ENCODE results near the gene IFT122.
"Not testable (repeated sequence)": the region's sequence is repeated elsewhere in the genome, so short reads cannot be mapped to it uniquely, and the experiment has no call there.

Gene IFT122

DNA sequence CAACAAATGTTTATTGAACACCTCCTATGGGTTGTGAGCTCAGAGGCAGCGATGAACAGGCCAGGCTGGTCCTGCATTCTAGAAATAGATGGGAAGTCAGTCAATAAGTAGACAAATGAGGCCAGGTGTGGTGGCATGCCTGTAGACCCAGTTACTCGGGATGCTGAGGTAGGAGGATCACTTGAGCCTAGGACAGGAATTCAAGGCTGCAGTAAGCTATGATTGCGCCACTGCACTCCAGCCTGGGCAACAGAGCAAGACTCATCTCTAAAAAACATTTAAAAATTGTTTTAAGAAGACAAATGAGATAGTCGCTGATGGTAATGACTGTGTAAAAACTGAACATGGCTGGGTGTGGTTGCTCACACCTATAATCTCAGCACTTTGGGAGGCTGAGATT is 84.1 kb downstream of the IFT122 start:
- no peak for DNase-seq

DNA sequence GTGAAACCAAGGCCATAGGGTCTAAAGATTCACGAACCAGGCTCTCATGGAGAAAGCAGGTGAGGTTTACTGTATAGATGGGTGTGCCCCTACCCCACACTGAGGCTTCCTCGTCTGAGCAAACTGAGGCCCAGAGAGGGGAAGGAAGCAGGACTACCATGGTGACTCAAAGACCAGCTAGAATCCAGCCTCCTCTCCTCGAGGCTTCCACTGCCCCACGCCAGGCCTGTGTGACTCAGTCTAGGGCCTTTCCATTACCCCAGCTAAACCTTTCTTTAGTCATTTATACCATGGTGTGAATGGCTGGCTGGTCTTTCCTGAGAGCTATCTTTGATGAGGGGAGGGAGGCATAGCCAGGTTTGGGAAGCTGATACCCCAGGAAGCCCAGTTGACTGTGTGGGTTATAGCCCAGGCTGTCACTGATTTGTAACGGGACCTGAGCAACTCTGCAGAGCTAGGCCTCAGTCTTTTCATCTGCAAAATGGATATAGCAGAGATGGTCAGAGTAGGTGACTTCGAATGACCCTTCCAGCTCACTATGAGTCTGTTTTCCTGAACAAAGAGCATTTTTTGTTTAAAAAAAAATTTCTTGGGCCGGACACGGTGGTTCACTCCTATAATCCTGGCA is 85.4 kb downstream of the IFT122 start:
- no peak for DNase-seq

DNA sequence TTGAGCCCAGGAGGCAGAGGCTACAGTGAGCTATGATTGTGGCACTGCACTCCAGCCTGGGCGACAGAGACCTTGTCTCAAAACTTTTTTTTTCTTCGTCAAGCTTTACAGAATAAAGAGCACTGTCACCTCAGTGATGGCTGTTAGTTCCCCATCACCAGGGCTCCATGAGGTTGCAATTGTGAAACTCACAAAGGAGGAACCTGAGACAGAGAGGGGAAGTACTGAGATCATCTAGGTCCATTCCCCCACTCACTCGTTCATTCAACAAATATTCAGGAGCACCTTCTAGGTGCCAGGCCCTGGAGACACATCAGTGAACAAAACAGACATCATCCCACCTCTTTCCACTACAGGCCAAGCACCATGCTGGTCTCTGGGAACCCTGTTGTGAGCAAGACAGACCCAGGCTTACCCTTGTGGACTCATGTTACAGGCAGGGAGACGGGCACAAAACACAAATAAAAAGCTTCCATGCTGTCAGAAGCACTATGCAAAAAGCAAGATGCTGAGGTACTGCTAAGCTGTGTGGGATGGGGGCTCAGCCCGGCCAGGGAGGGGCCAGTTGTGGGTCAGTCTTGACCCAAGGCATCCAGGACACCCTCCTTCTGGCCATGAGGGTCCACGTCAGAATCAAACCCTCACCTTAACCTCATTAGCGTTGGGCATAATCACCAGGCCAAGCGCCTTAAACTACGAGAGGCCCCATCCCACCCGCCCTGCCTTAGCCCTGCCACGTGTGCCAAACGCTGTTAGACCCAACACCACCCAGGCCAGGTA is 86.3 kb downstream of the IFT122 start:
- no peak for DNase-seq

DNA sequence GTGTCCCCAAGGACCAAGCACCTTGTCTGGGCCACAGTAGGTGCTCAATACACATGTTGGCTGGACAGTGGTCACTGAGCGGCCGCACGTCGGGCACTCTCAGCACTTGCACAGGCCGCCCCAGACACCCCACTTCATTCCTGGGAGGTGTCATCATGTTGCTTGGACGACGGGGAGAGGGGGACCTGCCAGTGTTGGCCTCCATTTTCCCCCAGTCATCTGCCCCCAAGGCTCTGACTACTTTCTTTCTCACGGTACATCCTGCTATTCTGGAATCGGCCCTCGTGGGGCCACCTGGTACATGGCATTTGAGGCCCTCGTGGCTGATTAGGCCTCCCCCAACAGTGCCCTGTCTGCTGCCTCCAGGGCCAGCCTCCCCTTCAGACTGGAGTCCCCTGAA is 87.2 kb downstream of the IFT122 start:
- DNase-seq, result no peak

DNA sequence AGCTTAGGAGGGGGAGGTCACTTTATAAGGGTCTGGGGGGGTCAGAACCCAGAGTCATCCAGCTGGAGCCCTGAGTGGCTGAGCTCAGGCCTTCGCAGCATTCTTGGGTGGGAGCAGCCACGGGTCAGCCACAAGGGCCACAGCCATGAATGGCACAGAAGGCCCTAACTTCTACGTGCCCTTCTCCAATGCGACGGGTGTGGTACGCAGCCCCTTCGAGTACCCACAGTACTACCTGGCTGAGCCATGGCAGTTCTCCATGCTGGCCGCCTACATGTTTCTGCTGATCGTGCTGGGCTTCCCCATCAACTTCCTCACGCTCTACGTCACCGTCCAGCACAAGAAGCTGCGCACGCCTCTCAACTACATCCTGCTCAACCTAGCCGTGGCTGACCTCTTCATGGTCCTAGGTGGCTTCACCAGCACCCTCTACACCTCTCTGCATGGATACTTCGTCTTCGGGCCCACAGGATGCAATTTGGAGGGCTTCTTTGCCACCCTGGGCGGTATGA is 88.6 kb downstream of the IFT122 start, which contains the start of gene RHO:
Gene RHO (plus strand): TSS at position 51 of the 512 bp plus-strand sequence. CDS start 95 bp downstream, at position 146.
- no peak for DNase-seq

DNA sequence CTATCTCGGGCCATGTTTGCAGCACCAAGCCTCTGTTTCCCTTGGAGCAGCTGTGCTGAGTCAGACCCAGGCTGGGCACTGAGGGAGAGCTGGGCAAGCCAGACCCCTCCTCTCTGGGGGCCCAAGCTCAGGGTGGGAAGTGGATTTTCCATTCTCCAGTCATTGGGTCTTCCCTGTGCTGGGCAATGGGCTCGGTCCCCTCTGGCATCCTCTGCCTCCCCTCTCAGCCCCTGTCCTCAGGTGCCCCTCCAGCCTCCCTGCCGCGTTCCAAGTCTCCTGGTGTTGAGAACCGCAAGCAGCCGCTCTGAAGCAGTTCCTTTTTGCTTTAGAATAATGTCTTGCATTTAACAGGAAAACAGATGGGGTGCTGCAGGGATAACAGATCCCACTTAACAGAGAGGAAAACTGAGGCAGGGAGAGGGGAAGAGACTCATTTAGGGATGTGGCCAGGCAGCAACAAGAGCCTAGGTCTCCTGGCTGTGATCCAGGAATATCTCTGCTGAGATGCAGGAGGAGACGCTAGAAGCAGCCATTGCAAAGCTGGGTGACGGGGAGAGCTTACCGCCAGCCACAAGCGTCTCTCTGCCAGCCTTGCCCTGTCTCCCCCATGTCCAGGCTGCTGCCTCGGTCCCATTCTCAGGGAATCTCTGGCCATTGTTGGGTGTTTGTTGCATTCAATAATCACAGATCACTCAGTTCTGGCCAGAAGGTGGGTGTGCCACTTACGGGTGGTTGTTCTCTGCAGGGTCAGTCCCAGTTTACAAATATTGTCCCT is 89.6 kb downstream of the IFT122 start:
- no peak for DNase-seq

DNA sequence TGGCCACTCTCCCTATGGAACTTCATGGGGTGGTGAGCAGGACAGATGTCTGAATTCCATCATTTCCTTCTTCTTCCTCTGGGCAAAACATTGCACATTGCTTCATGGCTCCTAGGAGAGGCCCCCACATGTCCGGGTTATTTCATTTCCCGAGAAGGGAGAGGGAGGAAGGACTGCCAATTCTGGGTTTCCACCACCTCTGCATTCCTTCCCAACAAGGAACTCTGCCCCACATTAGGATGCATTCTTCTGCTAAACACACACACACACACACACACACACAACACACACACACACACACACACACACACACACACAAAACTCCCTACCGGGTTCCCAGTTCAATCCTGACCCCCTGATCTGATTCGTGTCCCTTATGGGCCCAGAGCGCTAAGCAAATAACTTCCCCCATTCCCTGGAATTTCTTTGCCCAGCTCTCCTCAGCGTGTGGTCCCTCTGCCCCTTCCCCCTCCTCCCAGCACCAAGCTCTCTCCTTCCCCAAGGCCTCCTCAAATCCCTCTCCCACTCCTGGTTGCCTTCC is 90.3 kb downstream of the IFT122 start:
- no peak for DNase-seq

DNA sequence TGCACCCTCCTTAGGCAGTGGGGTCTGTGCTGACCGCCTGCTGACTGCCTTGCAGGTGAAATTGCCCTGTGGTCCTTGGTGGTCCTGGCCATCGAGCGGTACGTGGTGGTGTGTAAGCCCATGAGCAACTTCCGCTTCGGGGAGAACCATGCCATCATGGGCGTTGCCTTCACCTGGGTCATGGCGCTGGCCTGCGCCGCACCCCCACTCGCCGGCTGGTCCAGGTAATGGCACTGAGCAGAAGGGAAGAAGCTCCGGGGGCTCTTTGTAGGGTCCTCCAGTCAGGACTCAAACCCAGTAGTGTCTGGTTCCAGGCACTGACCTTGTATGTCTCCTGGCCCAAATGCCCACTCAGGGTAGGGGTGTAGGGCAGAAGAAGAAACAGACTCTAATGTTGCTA is 90.8 kb downstream of the IFT122 start:
- no peak for DNase-seq

DNA sequence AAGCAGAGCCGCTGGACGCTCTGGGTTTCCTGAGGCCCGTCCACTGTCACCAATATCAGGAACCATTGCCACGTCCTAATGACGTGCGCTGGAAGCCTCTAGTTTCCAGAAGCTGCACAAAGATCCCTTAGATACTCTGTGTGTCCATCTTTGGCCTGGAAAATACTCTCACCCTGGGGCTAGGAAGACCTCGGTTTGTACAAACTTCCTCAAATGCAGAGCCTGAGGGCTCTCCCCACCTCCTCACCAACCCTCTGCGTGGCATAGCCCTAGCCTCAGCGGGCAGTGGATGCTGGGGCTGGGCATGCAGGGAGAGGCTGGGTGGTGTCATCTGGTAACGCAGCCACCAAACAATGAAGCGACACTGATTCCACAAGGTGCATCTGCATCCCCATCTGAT is 91.7 kb downstream of the IFT122 start:
- DNase-seq, result no peak

DNA sequence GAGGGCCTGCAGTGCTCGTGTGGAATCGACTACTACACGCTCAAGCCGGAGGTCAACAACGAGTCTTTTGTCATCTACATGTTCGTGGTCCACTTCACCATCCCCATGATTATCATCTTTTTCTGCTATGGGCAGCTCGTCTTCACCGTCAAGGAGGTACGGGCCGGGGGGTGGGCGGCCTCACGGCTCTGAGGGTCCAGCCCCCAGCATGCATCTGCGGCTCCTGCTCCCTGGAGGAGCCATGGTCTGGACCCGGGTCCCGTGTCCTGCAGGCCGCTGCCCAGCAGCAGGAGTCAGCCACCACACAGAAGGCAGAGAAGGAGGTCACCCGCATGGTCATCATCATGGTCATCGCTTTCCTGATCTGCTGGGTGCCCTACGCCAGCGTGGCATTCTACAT is 92.2 kb downstream of the IFT122 start:
- no peak for DNase-seq

DNA sequence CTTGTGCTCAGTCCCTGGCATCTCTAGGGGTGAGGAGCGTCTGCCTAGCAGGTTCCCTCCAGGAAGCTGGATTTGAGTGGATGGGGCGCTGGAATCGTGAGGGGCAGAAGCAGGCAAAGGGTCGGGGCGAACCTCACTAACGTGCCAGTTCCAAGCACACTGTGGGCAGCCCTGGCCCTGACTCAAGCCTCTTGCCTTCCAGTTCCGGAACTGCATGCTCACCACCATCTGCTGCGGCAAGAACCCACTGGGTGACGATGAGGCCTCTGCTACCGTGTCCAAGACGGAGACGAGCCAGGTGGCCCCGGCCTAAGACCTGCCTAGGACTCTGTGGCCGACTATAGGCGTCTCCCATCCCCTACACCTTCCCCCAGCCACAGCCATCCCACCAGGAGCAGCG is 93.4 kb downstream of the IFT122 start:
- no peak for DNase-seq

DNA sequence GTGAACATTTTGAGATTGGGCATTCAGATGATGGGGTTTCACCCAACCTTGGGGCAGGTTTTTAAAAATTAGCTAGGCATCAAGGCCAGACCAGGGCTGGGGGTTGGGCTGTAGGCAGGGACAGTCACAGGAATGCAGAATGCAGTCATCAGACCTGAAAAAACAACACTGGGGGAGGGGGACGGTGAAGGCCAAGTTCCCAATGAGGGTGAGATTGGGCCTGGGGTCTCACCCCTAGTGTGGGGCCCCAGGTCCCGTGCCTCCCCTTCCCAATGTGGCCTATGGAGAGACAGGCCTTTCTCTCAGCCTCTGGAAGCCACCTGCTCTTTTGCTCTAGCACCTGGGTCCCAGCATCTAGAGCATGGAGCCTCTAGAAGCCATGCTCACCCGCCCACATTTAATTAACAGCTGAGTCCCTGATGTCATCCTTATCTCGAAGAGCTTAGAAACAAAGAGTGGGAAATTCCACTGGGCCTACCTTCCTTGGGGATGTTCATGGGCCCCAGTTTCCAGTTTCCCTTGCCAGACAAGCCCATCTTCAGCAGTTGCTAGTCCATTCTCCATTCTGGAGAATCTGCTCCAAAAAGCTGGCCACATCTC is 94.5 kb downstream of the IFT122 start:
- DNase-seq, result no peak

DNA sequence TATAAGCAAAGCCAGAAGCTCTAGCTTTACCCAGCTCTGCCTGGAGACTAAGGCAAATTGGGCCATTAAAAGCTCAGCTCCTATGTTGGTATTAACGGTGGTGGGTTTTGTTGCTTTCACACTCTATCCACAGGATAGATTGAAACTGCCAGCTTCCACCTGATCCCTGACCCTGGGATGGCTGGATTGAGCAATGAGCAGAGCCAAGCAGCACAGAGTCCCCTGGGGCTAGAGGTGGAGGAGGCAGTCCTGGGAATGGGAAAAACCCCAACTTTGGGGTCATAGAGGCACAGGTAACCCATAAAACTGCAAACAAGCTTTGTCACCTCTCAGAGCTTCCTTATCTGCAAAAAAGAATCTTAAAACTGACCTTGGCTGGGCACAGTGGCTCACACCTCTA is 95.1 kb downstream of the IFT122 start:
- no peak for DNase-seq

DNA sequence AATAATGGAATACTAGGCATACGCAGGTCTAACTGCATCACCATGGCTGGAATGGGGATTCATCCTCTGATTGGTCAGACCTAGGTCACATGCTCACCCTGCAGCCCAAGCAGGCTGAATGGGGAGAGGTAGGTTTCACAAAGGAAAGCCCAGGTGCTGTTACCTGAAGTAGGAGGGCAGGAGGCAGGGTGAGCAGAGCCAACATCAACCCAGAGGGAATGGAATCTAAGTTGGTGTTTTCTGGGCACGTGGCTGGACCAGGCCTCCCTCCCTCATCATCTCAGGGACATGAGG is 96.3 kb downstream of the IFT122 start:
- DNase-seq, result no peak

DNA sequence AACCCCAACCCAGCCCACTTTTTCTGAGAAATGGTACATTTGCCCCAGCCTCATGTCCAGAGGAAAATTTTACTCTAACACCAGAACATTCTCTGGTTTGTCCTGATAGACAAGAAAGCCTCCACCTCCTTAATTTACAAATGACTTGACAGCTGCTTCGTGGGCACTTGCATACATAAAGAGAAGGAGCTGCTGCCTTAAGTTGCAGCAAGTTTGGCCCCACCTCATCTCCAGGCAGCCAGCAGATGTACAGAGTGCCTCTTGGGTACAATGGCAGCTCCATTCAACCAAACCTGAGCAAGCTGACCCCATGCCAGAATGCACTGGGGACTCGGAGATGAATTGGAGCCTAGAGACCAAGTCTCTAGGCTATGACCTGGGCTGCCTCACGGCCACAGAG is 96.8 kb downstream of the IFT122 start:
- no peak for DNase-seq

DNA sequence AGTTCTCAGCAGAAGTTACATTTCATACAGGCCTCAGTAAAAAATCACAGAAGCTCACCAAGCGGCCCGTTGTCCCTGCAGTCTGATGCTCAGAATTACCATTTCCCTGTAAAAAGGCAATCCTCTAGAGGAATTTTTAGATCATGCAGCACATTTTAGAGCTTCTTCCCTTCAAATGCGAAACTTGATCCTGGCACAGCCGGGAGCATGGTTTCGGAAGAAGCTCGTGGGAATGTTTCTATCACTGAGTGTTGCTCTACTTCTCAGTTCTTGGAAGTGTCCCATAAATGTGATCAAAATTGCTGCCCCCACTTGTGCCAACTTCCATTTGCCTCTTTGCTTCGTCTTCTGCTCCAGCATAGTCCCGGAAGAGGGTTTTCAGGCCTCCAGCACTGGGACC is 99.2 kb downstream of the IFT122 start:
- DNase-seq, result no peak

DNA sequence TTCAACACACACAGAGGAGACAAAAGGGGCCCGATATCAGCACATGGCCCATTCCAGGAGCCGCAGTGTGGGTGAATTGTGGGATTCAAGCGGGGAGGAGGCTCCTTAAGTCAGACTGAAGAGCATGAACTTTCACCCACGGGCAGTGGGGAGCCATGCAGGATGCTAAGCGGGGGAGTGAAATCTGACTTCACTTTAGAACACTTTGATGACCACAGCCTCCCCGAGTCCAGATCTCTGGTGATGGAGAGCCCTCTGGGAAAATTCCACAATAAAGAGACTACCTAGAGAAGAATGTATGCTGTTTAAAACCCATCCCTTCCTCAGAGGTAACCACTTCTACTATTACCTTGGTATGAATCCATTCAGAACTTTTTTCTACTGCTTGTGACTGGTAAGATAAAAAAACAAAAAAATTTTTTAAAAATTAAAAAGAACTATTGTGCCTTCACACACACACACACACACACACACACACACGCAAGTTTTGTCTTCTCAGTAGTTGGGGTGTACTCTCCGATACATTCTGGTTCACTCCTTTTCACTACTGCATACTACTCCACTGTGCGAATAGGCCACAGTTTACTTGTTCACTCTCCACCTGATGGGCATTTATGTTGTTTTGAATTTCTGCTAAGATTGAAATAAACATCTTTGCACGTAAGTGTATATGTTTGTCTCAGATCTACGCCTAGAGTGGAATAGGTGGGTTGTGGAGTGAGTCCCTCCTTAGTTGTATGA is 100.9 kb downstream of the IFT122 start:
- no peak for DNase-seq

DNA sequence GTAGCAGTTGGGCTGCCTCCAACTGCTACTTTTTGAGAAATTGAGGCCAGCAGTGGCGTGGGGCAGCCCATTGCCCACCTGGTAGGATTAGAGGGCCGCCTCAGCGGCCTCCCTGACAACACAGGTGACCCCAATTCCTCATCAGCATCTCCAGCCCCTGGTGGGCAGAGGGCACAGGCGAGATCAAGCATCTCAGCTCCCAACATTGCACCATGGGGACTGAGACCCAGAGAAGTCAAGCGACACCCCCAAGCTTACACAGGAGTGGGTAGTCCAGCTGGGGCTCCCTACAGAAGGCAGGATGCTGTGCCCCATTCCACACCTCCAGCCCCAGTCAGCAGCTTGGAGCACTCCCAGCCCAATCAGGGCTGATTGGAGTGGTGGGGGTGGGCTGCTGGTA is 102.7 kb downstream of the IFT122 start:
- no peak for DNase-seq

DNA sequence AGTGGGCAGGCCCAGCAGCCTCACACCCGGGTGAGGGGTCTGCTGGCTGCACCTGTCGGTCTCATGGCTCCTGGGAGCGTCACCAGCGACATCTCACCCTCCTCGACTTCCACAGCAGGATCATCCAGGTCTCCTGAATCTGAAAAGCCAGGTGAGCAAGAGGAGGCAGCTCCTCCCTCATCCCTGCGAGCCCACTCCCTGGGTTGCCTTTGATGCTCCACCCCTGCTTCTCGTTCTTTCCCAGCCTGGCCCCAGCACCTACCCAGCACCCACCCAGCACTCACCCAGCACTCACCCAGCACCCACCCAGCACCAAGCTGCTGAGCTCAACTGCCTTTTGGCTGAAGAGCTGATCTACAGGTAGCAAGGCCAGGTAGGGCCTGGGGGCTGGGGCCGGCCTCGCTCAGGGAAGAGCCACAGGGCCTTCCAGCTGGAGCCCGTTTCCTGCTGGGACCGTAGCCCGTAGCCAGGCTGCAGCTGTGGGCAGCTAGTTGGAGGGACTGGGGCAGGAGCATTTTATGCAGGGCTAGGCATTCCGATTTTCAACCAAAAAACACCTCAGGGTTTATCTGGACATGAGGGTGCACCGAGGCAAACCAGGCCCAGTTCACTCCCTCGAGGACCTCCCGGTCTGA is 103.2 kb downstream of the IFT122 start, which contains the start of gene H1-8:
Gene H1-8 (plus strand): TSS at position 20 of the 635 bp plus-strand sequence. CDS start 44 bp downstream, at position 64.
- no peak for DNase-seq

DNA sequence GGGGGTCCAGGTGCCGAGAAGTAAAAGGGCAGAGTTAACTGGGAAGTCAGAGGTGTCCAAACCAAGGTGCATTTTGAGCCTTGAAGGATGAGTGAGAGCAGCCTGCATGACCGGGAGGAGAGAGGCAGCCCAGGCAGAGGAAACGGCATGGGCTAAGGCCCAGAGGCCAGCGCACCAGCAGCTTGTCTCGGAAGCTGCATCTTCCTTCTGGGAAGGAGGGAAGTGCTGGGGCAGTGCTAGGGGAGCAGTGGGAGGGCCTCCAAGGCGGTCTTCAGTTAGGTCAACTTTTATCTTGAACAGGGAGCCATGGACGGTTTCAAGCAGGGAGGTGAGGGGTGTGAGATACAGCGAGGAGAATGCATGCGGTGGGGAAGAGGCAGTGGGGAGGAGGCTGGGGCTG is 104.0 kb downstream of the IFT122 start:
- DNase-seq, result no peak

DNA sequence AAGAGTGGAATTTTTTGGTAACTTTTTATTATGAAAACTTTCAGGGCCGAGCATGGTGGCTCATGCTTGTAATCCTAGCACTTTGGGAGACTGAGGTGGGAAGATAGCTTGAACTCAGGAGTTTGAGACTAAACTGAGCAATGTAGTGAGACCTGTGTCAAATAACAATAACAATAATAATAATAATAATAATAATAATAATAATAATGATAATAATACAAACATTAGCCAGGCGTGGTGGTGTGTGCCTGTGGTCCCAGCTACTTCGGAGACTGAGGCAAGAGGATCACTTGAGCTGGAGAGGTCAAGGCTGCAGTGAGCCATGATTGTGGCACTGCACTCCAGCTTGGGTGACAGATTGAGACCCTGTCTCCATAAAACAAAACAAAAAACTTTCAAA is 105.9 kb downstream of the IFT122 start:
- not testable (repeated sequence) for DNase-seq

DNA sequence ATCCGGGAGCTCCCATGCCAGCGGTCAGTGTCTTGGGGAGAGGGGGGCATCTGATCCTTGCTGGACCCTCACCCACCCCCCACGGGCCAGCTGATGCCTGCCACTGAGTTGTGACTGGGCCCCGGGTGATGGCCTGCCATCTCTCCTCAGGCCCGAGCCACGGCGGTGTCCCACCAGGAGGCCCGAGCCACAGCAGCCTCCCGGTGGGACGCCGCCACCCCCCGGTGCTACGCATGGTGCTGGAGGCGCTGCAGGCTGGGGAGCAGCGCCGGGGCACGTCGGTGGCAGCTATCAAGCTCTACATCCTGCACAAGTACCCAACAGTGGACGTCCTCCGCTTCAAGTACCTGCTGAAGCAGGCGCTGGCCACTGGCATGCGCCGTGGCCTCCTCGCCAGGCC is 107.2 kb downstream of the IFT122 start:
- no peak for DNase-seq

All from NCI-H2029 treated with DMSO at 0.1 percent for 48 hours (cell line).